Measurements from ENCODE around the gene TIGD1.

Gene TIGD1

DNA sequence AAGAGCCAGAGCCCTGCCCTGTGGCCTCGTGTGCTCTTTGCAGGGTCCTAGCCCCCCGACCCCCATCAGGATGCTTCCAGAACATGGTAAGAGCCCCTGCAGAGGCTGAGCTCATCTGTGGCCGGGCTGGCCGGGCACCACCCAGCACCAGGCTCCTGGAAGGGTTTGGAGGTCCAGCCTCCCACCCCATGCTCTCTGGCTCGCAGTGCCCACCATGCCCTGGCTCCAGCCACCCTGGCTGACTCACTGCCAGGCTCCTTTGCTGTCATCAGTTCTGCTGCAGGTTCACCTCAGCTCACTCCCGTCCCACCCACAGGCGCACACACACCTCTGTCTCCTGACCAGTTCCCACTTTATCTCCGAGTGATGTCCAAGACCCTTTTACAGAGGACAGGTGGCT is 37.7 kb upstream of the TIGD1 start:
- TF ChIP-seq, protein P1, sequence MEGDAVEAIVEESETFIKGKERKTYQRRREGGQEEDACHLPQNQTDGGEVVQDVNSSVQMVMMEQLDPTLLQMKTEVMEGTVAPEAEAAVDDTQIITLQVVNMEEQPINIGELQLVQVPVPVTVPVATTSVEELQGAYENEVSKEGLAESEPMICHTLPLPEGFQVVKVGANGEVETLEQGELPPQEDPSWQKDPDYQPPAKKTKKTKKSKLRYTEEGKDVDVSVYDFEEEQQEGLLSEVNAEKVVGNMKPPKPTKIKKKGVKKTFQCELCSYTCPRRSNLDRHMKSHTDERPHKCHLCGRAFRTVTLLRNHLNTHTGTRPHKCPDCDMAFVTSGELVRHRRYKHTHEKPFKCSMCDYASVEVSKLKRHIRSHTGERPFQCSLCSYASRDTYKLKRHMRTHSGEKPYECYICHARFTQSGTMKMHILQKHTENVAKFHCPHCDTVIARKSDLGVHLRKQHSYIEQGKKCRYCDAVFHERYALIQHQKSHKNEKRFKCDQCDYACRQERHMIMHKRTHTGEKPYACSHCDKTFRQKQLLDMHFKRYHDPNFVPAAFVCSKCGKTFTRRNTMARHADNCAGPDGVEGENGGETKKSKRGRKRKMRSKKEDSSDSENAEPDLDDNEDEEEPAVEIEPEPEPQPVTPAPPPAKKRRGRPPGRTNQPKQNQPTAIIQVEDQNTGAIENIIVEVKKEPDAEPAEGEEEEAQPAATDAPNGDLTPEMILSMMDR (IDR thresholded peaks at IDR 0.05) = no peak

DNA sequence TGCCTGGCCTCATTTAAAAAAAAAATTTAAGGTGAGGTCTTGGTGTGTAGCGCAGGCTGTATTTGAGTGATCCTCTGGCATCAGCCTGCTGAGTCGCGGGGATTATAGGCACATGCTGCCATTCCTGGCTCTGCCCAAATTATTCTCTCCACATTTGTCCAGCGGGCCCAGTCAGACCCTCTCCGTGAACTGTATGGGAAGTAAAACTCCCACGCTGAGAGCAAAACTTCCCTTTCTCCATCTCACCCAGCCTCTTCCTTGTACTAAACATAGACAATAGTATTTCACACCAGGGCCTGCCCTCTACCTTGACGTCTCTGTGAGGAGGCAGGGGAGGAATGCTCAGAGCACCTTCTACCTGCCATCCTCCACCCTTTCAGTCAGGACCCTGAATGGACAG is 37.2 kb upstream of the TIGD1 start:
- TF ChIP-seq, protein P1 (IDR thresholded peaks at IDR 0.05) = no peak

DNA sequence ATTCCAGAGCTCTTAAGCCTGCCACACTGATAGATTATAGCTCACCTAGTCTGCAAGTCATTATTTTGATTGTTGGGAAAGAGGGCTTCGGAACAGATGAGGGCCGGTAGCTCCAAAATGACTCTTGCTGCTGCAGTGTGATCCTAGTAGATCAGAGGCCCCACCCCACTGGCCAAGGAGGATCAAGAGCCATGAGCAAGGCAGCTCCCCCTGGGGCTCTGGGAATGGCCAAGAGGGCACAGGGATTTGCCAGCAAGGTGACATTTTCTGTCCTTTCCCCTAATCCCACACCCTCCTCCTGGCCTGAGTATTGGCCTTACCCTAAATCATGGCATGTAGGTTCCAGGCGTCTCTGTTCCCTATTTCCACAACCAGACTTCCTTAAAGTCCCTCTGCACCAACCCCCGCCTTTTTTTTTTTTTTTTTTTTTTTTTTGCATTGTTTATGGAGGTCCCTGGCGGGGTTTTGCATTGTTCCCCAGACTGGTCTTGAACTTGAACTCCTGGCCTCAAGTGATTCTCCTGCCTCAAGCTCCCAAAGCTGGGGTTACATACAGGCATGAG is 36.7 kb upstream of the TIGD1 start:
- TF ChIP-seq, protein P1 (IDR thresholded peaks at IDR 0.05) = no peak

DNA sequence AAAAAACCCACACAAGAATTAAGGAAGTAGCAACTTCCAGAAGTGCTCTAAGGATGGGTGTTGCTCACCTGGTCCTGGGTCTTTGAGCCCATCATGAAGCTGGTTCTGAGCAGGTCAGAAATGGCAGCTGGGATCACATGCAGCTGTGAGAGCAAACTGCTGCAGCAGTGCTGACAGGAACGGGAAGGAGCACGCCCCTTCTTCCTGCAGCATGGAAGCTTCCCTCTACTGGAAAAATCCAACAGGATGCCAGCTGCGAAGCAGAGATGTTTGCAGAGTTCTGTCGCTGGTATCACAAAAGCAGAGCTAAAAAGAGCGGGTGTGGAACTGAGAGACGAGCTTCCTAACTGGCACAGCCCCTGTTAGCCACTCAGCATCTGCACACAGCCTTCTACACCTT is 33.9 kb upstream of the TIGD1 start:
- TF ChIP-seq, protein P1 (IDR thresholded peaks at IDR 0.05) = no peak

DNA sequence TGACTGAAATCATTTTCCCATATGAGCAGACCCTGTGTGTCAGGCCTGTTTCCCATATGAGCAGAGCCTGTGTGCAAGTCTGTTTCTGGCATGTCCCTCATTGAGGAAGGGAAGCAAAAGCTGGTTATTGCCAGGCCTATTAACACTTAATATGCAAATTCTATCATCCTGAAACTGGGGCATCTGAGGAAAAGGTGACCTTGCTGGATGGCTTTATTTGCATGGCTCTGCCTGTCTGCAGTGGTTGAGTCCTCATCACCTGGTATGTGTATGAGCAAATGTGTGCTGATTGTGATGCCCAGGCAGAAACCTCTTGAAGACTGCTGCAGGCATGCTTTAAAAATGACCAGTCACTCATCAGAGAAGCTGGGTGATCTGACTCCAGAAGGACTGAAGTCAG is 31.4 kb upstream of the TIGD1 start:
- TF ChIP-seq, protein P1 (IDR thresholded peaks at IDR 0.05) = no peak

DNA sequence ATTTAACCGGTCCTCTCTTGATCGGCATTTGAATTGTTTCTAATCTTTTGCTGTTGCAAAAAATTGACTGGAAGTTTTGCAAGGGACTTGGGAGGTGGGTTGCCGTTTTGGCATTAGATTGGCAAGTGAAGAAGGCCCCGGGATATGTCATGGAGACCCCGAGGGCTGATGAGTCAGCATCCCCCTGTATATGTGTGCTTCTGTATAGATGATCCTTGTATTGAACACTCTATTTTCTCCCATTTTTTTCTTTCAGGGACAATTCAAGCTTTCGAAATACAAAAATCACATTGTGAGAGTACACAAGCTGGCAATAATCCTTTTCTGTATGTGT is 30.3 kb upstream of the TIGD1 start:
- TF ChIP-seq, protein P1 (IDR thresholded peaks at IDR 0.05) = no peak

DNA sequence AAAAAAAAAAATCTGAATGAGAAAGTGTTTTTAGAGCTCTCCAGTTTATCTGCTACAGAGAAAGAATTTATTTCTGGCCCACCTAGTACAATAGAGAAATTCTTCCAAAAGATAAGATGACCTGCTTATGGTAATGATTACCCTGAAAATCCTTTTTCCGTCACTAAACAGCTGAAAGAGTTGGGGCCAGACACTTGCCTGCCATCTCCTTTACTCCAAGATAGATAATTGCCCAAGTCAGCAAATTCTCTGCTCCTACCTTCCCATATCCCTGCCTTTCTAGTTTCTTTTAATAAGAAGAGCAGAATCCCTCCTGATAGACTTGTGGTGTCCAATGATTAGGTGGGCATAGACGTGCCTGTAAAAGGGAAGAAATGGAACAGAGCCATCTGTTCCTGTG is 28.3 kb upstream of the TIGD1 start:
- TF ChIP-seq, protein P1 (IDR thresholded peaks at IDR 0.05) = no peak

DNA sequence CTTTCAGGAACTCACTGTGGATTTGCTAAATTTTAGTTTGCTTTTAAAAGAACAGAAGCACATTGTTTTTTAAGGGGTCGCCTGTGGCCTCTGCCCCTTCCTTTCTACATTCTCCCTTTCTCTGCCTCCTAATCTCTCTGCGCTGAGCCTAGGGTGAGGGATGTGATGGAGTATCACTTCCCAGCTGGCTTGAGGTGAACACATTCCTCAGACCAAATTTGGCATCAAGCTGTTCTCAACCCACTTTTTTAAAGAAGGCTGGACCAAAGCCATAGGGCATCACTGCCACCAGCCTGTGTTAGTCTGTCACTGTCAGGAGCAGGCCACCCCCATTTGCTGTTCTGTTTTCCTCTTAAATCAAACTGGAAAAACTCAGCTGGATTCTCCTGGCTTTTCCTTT is 27.5 kb upstream of the TIGD1 start:
- TF ChIP-seq, protein P1 (IDR thresholded peaks at IDR 0.05) = no peak
